H1 (cell line): ENCODE data around the gene TSFM. TPM values are rescaled to one million over a fixed set of nuclear protein-coding genes. Genes with fewer than 3 reads are reported as not detected.

Source experiments
- CHD7 ChIP-seq: fragments of 300-600 bp; sonication (generic); IDR thresholded peaks from 2 replicates; pipeline ENCODE4 v1.7.1; 2012; ENCODE audit warnings: low read length, moderate library complexity, mild to moderate bottlenecking, inconsistent platforms; ENCODE audit not compliant: insufficient replicate concordance
- E2F6 ChIP-seq: IDR thresholded peaks from 2 replicates; pipeline ENCODE4 v1.6.1; 2012; ENCODE audit warnings: inconsistent platforms
- EP300 ChIP-seq, 2 experiments: IDR thresholded peaks; 1 replicate in 1 of 2; 2 replicates in 1 of 2; pipeline ENCODE4 v1.6.1; 2011 to 2012; ENCODE audit warnings: low read depth in 2 of 2, low read length in 2 of 2, mild to moderate bottlenecking in 2 of 2, borderline replicate concordance in 1 of 2, inconsistent platforms in 1 of 2, moderate library complexity in 1 of 2
- PHF8 ChIP-seq: fragments of 200-600 bp; sonication (generic); conservative IDR thresholded peaks from 2 replicates; pipeline ENCODE4 v1.7.1; 2012; ENCODE audit warnings: low read depth, mild to moderate bottlenecking, inconsistent platforms, low read length, moderate library complexity
- SIN3A ChIP-seq, 2 experiments: IDR thresholded peaks in 1 of 2; conservative IDR thresholded peaks in 1 of 2; 2 replicates each; pipeline ENCODE4 v1.6.1; 2011 to 2012; ENCODE audit warnings: low read length in 2 of 2, improper control_type of control experiment in 1 of 2, low read depth in 1 of 2, mild to moderate bottlenecking in 1 of 2
- SP1 ChIP-seq: IDR thresholded peaks from 2 replicates; pipeline ENCODE4 v1.6.1; 2011; ENCODE audit warnings: low read depth, low read length
- TAF1 ChIP-seq: IDR thresholded peaks from 2 replicates; pipeline ENCODE4 v1.6.1; 2011; ENCODE audit warnings: mild to moderate bottlenecking, low read depth, low read length
- TCF12 ChIP-seq: IDR thresholded peaks from 2 replicates; pipeline ENCODE4 v1.6.1; 2011; ENCODE audit warnings: low read depth, mild to moderate bottlenecking, low read length
- polyA plus RNA-seq, 7 experiments: library from polyadenylated mRNA; depleted of rRNA in 3 of 7; stranded (reverse) in 5 of 7; unstranded in 2 of 7; fragments of >200 nt in 5 of 7; fragments of 200-250 nt in 2 of 7; gene quantifications; 1 replicate in 5 of 7; 2 replicates in 1 of 7; 4 replicates in 1 of 7; pipeline versions ENCODE4 v1.2.1 to v1.2.3, GENCODE V29; 2011 to 2013; ENCODE audit warnings: missing spikeins in 2 of 7, mixed read lengths in 2 of 7
- total RNA-seq: library from RNA; stranded (reverse); fragmentation: NEBNext Ultra II Directional; extraction: Animal tissue kit (Norgen Biotek cat#: 25700); gene quantifications from 2 replicates; pipeline ENCODE4 v1.2.1, GENCODE V29; 2021

The TSFM gene
- total and polyA plus RNA-seq, 2 of the 8 experiments (the other 6 are each of a cell fraction or from before 2014, with no cell fraction given): 17.4 to 49.8 TPM

- TF ChIP-seq CHD7 (no peak), E2F6 (no peak), TAF1 (no peak), TCF12 (no peak), SP1 (peak; percentile 30; the same call in 1 of the 2 replicates), EP300 (IDR thresholded peaks at IDR 0.05; ENCODE audit: borderline replicate concordance in 1 of 2, low read depth in 2 of 2, low read length in 2 of 2) (no peak; a peak in 1 of 3 replicates), SIN3A (conservative IDR thresholded peaks at IDR 0.05 in 1 of 2, IDR thresholded peaks at IDR 0.05 in 1 of 2; ENCODE audit: low read depth in 1 of 2, low read length in 2 of 2) (0 out of 4 replicates have a peak, but pooled peaks have one; percentile 14 to 28), PHF8 (no peak)
These were observed 15.9 kb upstream of the TSFM start, which contains the start of gene CYP27B1 (continued) for GRCh38 chr12:57766464-57767304.
